ENCODE results near the gene DGKI. TPM values are rescaled to one million over a fixed set of nuclear protein-coding genes. Genes with fewer than 3 reads are reported as not detected.

The DGKI gene
- total and polyA plus RNA-seq, 2 donors (not counting 1 experiment from before 2014, with no cell fraction given): not detected

GRCh38 chr7:137838706-137839315 is 8.0 kb downstream of the DGKI start:
- peaks cover 51% of the 10 kb centered on the region for H3K27me3 Mint-ChIP-seq
- H3K4me3 Mint-ChIP-seq: no peak overlapping the region
- Histone ChIP-seq H3K4me3 (ENCODE audit: control extremely low read depth in 1 of 5, extremely low read depth in 1 of 5, insufficient read depth in 1 of 5, low read depth in 2 of 5, low read length in 4 of 5) (no peak overlapping the region), H4K20me1 (ENCODE audit: control insufficient read depth, insufficient read depth, low read length, poor library complexity, severe bottlenecking) (no peaks in the 10 kb centered on the region), H3K36me3 (replicated peaks in 1 of 2; ENCODE audit: control extremely low read depth in 1 of 2, control insufficient read depth in 1 of 2, extremely low read depth in 1 of 2, insufficient read depth in 2 of 2, low read length in 1 of 2) (no peaks in the 10 kb centered on the region), H3K9me3 (ENCODE audit: control extremely low read depth in 1 of 3, control insufficient read depth in 2 of 3, insufficient read depth in 1 of 3, low read length in 2 of 3) (no peaks in the 10 kb centered on the region), H3K27me3 (replicated peaks in 1 of 4; ENCODE audit: control extremely low read depth in 1 of 4, control insufficient read depth in 3 of 4, insufficient read depth in 4 of 4, low read length in 3 of 4) (peaks cover 0 to 15% (median 4%) of the 10 kb centered on the region in 4 experiments), H3K4me2 (replicated peaks; ENCODE audit: low read depth, low read length, poor library complexity, severe bottlenecking) (no peak overlapping the region), H2AFZ (ENCODE audit: insufficient read depth, low read depth, low read length, poor library complexity, severe bottlenecking) (no peak overlapping the region), H3K27ac (ENCODE audit: low read length in 2 of 2) (no peak overlapping the region), H3K79me2 (ENCODE audit: control insufficient read depth, insufficient read depth, low read length) (no peaks in the 10 kb centered on the region), H3K9ac (ENCODE audit: low read length) (no peak overlapping the region), H3K4me1 (ENCODE audit: control insufficient read depth in 2 of 2, insufficient read depth in 2 of 2, low read length in 2 of 2) (no peaks in the 10 kb centered on the region)
- 87% methylated on average over 5 of the region's 7 CpGs for WGBS (ENCODE audit: insufficient coverage)
- DNase-seq (no peak), ATAC-seq (ENCODE audit: low read depth) (no peak)
- no peak for TF ChIP-seq EZH2 (IDR thresholded peaks at IDR 0.05; ENCODE audit: borderline replicate concordance, insufficient read depth, low read depth, low read length, poor library complexity, severe bottlenecking)
- TF ChIP-seq CTCF (IDR thresholded peaks at IDR 0.05): no peak
- no peaks in the 10 kb centered on the region for H3K4me1 Mint-ChIP-seq
- ChIA-PET CTCF (no interaction called here), POLR2A (no interaction called here)
- peaks cover 3% of the 10 kb centered on the region for H3K9me3 Mint-ChIP-seq (ENCODE audit: insufficient read depth)
- intact Hi-C loops (cut with micrococcal nuclease): no loop called here
- H3K27ac Mint-ChIP-seq: no peak overlapping the region

GRCh38 chr7:137836541-137836940 is 10.2 kb downstream of the DGKI start:
- intact Hi-C loops (cut with micrococcal nuclease): no loop called here
- Histone ChIP-seq H3K79me2 (ENCODE audit: control insufficient read depth, insufficient read depth, low read length) (no peaks in the 10 kb centered on the region), H3K9ac (ENCODE audit: low read length) (no peak overlapping the region), H2AFZ (ENCODE audit: insufficient read depth, low read depth, low read length, poor library complexity, severe bottlenecking) (no peak overlapping the region), H3K27me3 (replicated peaks in 1 of 4; ENCODE audit: control extremely low read depth in 1 of 4, control insufficient read depth in 3 of 4, insufficient read depth in 4 of 4, low read length in 3 of 4) (peaks cover 0 to 7% (median 3%) of the 10 kb centered on the region in 4 experiments), H3K4me2 (replicated peaks; ENCODE audit: low read depth, low read length, poor library complexity, severe bottlenecking) (no peak overlapping the region), H3K36me3 (replicated peaks in 1 of 2; ENCODE audit: control extremely low read depth in 1 of 2, control insufficient read depth in 1 of 2, extremely low read depth in 1 of 2, insufficient read depth in 2 of 2, low read length in 1 of 2) (no peaks in the 10 kb centered on the region), H3K4me1 (ENCODE audit: control insufficient read depth in 2 of 2, insufficient read depth in 2 of 2, low read length in 2 of 2) (no peaks in the 10 kb centered on the region), H3K4me3 (ENCODE audit: control extremely low read depth in 1 of 5, extremely low read depth in 1 of 5, insufficient read depth in 1 of 5, low read depth in 2 of 5, low read length in 4 of 5) (no peak overlapping the region), H4K20me1 (ENCODE audit: control insufficient read depth, insufficient read depth, low read length, poor library complexity, severe bottlenecking) (no peaks in the 10 kb centered on the region), H3K9me3 (ENCODE audit: control extremely low read depth in 1 of 3, control insufficient read depth in 2 of 3, insufficient read depth in 1 of 3, low read length in 2 of 3) (peaks cover 0 to 17% (median 9%) of the 10 kb centered on the region in 3 donors), H3K27ac (ENCODE audit: low read length in 2 of 2) (no peak overlapping the region)
- POLR2A ChIA-PET: no interaction called here
- Mint-ChIP-seq H3K9me3 (ENCODE audit: insufficient read depth) (peaks cover 9% of the 10 kb centered on the region), H3K27ac (no peak overlapping the region), H3K4me3 (no peak overlapping the region), H3K4me1 (no peaks in the 10 kb centered on the region), H3K27me3 (peaks cover 30% of the 10 kb centered on the region)
- ATAC-seq (ENCODE audit: low read depth) (no peak), DNase-seq (no peak)
- CTCF ChIA-PET: no interaction called here
- TF ChIP-seq EZH2 (IDR thresholded peaks at IDR 0.05; ENCODE audit: borderline replicate concordance, insufficient read depth, low read depth, low read length, poor library complexity, severe bottlenecking) (no peak), CTCF (IDR thresholded peaks at IDR 0.05) (no peak)
- no CpG with 5 or more reads among the region's 1 CpG for WGBS (ENCODE audit: insufficient coverage)

Measured in B cell (primary cell).